ENCODE measurements around the gene ST3GAL2.

DNA sequence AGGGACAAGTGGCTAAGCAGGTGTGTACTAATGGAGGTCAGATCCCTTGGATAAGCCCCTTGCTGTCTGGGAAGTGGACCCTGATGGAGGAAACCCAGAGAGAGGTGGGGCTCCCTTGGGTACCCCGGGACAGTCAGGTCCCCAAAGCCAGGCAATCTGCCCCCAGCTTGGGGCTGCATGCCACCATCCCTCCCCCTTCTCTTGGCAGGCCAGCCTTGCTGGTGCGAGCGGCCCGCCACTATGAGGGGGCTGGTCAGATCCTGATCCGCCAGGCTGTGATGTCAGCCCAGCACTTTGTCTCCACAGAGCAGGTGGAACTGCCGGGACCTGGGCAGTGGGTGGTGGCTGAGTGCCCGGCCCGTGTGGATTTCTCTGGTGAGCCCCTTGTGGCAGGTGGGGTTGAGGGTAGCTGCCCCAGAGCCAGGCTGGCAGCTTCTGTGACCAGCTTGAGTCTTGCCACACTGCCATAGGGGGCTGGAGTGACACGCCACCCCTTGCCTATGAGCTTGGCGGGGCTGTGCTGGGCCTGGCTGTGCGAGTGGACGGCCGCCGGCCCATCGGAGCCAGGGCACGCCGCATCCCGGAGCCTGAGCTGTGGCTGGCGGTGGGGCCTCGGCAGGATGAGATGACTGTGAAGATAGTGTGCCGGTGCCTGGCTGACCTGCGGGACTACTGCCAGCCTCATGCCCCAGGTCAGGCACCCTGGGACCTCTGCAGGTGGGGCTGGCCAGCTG, 35.6 kb upstream of the ST3GAL2 start:
- TF ChIP-seq CTCF (IDR thresholded peaks at IDR 0.05; ENCODE audit: low read depth, low read length) = no peak
- no peak for TF ChIP-seq POLR2A (IDR thresholded peaks at IDR 0.05; ENCODE audit: extremely low read depth, insufficient read length)
- no peak for TF ChIP-seq MYC (IDR thresholded peaks at IDR 0.05; ENCODE audit: low read depth, low read length)

Data from NB4 (cell line).